A673 (cell line): ENCODE data around the gene LGALS7. TPM values are rescaled to one million over a fixed set of nuclear protein-coding genes. Genes with fewer than 3 reads are reported as not detected.

Experiments used
- BruUV-seq: library from RNA; stranded (reverse); fragments of 400-500 nt; replicated peaks from 2 replicates; lab custom pipeline; 2021; lab: Mats Ljungman, UMichigan
- CTCF ChIA-PET: fragments of 300-600 bp; sonication (Branson Sonifier 250); formaldehyde crosslinking; loops from one replicate; lab custom pipeline; 2022; ENCODE audit warnings: antibody characterized with exemption; lab: Charles Lee
- POLR2A ChIA-PET: fragments of 300-600 bp; sonication (Branson Sonifier 250); formaldehyde crosslinking; loops from one replicate; lab custom pipeline; 2022; ENCODE audit warnings: antibody characterized with exemption; ENCODE audit not compliant: low non-redundant PET; lab: Charles Lee
- DNase-seq: peaks from one replicate; pipeline ENCODE4 v3.0.0-alpha.2; 2015; ENCODE audit warnings: low spot score
- H3K27ac ChIP-seq: fragments of 200-600 bp; sonication (generic); 2 replicates; pipeline ENCODE4 v1.5.1; 2016; ENCODE audit warnings: mixed run types, low read depth, mild to moderate bottlenecking, mixed read lengths, antibody characterized with exemption, low read length; ENCODE audit not compliant: poor library complexity, severe bottlenecking
- H3K27me3 ChIP-seq: fragments of 200-600 bp; sonication (generic); replicated peaks from 2 replicates; pipeline ENCODE4 v1.6.1; 2017; ENCODE audit warnings: mixed run types, low read depth, mild to moderate bottlenecking, mixed read lengths, antibody characterized with exemption, low read length; ENCODE audit not compliant: insufficient read depth, poor library complexity
- H3K36me3 ChIP-seq: fragments of 200-600 bp; sonication (generic); 2 replicates; pipeline ENCODE4 v1.6.1; 2016; ENCODE audit warnings: mixed run types, mild to moderate bottlenecking, mixed read lengths, antibody characterized with exemption, low read length; ENCODE audit not compliant: insufficient read depth, poor library complexity, severe bottlenecking
- H3K4me1 ChIP-seq: fragments of 200-600 bp; sonication (generic); 2 replicates; pipeline ENCODE4 v1.6.1; 2017; ENCODE audit warnings: mixed run types, mild to moderate bottlenecking, mixed read lengths, antibody characterized with exemption, low read length; ENCODE audit not compliant: insufficient read depth, poor library complexity, severe bottlenecking
- H3K4me3 ChIP-seq: fragments of 200-600 bp; sonication (generic); 2 replicates; pipeline ENCODE4 v1.5.1; 2016; ENCODE audit warnings: low read depth, mixed run types, mild to moderate bottlenecking, mixed read lengths, low read length; ENCODE audit not compliant: poor library complexity, severe bottlenecking
- H3K9me3 ChIP-seq: fragments of 200-600 bp; sonication (generic); 2 replicates; pipeline ENCODE4 v1.6.1; 2016; ENCODE audit warnings: mixed run types, low read depth, mild to moderate bottlenecking, mixed read lengths, antibody characterized with exemption, low read length; ENCODE audit not compliant: poor library complexity, severe bottlenecking
- CTCF ChIP-seq: fragments of 300-800, 200-600 bp; sonication (generic); conservative IDR thresholded peaks from 2 replicates; pipeline ENCODE4 v1.5.1; 2017; ENCODE audit warnings: low read depth, mild to moderate bottlenecking, antibody characterized with exemption, low read length, moderate library complexity, mixed read lengths
- EZH2 ChIP-seq: fragments of 200-600 bp; sonication (generic); IDR thresholded peaks from 2 replicates; pipeline ENCODE4 v1.6.1; 2017; ENCODE audit warnings: borderline replicate concordance, low read depth, mild to moderate bottlenecking, mixed read lengths, antibody characterized with exemption, low read length; ENCODE audit not compliant: poor library complexity, severe bottlenecking
- intact Hi-C: fragments of 100-400 bp; cut with micrococcal nuclease; formaldehyde crosslinking; loops from one replicate; pipeline ENCODE4 v1.10.0; 2022; ENCODE audit not compliant: unreplicated experiment
- total RNA-seq: library from RNA; stranded (reverse); gene quantifications from 2 replicates; pipeline ENCODE4 v1.2.3, GENCODE V29; 2021

The LGALS7 gene
- total RNA-seq, 1 experiment from 2014 or later, result not detected

- DNase-seq, result peak; percentile 70
- H3K27me3 ChIP-seq, result no peaks in the 10 kb centered on the region
- H3K27ac ChIP-seq, result no peak overlapping the region
- BruUV-seq, result TSS peak; percentile 86
- H3K9me3 ChIP-seq, result no peaks in the 10 kb centered on the region
- no peak overlapping the region for H3K4me3 ChIP-seq
- peaks cover 38% of the 10 kb centered on the region for H3K36me3 ChIP-seq
- CTCF ChIA-PET, result interaction anchor here (0.6 kb wide), 1 partner anchor 210 kb away, joined by 3 read pairs; no protein-coding TSS in a partner anchor
- H3K4me1 ChIP-seq, result no peaks in the 10 kb centered on the region
- TF ChIP-seq CTCF, result peak; percentile 88
- TF ChIP-seq EZH2, result no peak
- POLR2A ChIA-PET, result no interaction called here
- intact Hi-C loops, result loop anchor here (5.0 kb wide), 1 partner anchor 202 kb away; the partner anchor contains the start of genes MRPS12 and SARS2
These were observed 43.5 kb downstream of the LGALS7 start for GRCh38 chr19:38729653-38730469.

GRCh38 chr19:38728752-38729541 lies 44.4 kb downstream of the LGALS7 start:
- intact Hi-C loops, result no loop called here
- H3K36me3 ChIP-seq, result peaks cover 43% of the 10 kb centered on the region
- no peaks in the 10 kb centered on the region for H3K4me1 ChIP-seq
- no TSS peak for BruUV-seq
- ChIA-PET POLR2A (no interaction called here), CTCF (interaction anchor here (0.6 kb wide), 1 partner anchor 220 kb away, joined by 4 read pairs; no protein-coding TSS in a partner anchor)
- no peaks in the 10 kb centered on the region for H3K27me3 ChIP-seq
- TF ChIP-seq CTCF (no peak), EZH2 (no peak)
- no peak overlapping the region for H3K4me3 ChIP-seq
- H3K9me3 ChIP-seq, result no peaks in the 10 kb centered on the region
- no peak for DNase-seq
- H3K27ac ChIP-seq, result no peak overlapping the region

- ChIA-PET CTCF (interaction anchor here (0.6 kb wide), 1 partner anchor 220 kb away, joined by 4 read pairs; no protein-coding TSS in a partner anchor), POLR2A (no interaction called here)
- no TSS peak for BruUV-seq
- intact Hi-C loops, result no loop called here
- H3K27ac ChIP-seq, result no peak overlapping the region
- no peaks in the 10 kb centered on the region for H3K4me1 ChIP-seq
- no peak for DNase-seq
- no peaks in the 10 kb centered on the region for H3K9me3 ChIP-seq
- H3K36me3 ChIP-seq, result peaks cover 52% of the 10 kb centered on the region
- H3K4me3 ChIP-seq, result no peak overlapping the region
- no peaks in the 10 kb centered on the region for H3K27me3 ChIP-seq
- no peak for TF ChIP-seq EZH2
- TF ChIP-seq CTCF, result no peak
These were observed 45.3 kb downstream of the LGALS7 start for GRCh38 chr19:38727868-38728660.
